Loucy (cell line): ENCODE data around the gene BCL2L15.
A peak's percentile ranks its signal among the peaks of the same experiment; 100 is the strongest.

Source experiments
- H2AFZ ChIP-seq: fragments of 200-600 bp; sonication (generic); 2 replicates; pipeline ENCODE4 v1.6.0; 2016; ENCODE audit warnings: antibody characterized with exemption, mild to moderate bottlenecking, low read length, moderate library complexity
- H3F3A ChIP-seq: fragments of 200-600 bp; 2 replicates; pipeline ENCODE4 v1.6.0; 2016; ENCODE audit warnings: antibody characterized with exemption, low read depth, mild to moderate bottlenecking
- H3K27me3 ChIP-seq: fragments of 200-600 bp; sonication (generic); 2 replicates; pipeline ENCODE4 v1.6.1; 2014; ENCODE audit warnings: low read length, mild to moderate bottlenecking; ENCODE audit not compliant: insufficient read depth, poor library complexity, severe bottlenecking
- H3K36me3 ChIP-seq: fragments of 200-600 bp; sonication (generic); 2 replicates; pipeline ENCODE4 v1.6.1; 2016; ENCODE audit warnings: low read length; ENCODE audit not compliant: insufficient read depth
- H3K4me1 ChIP-seq: fragments of 200-600 bp; sonication (generic); 2 replicates; pipeline ENCODE4 v1.5.1; 2014; ENCODE audit warnings: low read length, mild to moderate bottlenecking; ENCODE audit not compliant: insufficient read depth, poor library complexity, severe bottlenecking
- H3K4me2 ChIP-seq: fragments of 200-600 bp; sonication (generic); 2 replicates; pipeline ENCODE4 v1.6.0; 2014; ENCODE audit warnings: antibody characterized with exemption, low read length, low read depth, mild to moderate bottlenecking; ENCODE audit not compliant: poor library complexity, severe bottlenecking
- H3K4me3 ChIP-seq: fragments of 200-600 bp; sonication (generic); 2 replicates; pipeline ENCODE4 v1.5.1; 2014; ENCODE audit warnings: low read length, mild to moderate bottlenecking, mixed read lengths; ENCODE audit not compliant: poor library complexity, severe bottlenecking
- H3K79me2 ChIP-seq: fragments of 200-600 bp; sonication (generic); 2 replicates; pipeline ENCODE4 v1.6.1; 2014; ENCODE audit warnings: low read length; ENCODE audit not compliant: insufficient read depth
- H3K9ac ChIP-seq: fragments of 200-600 bp; sonication (generic); 2 replicates; pipeline ENCODE4 v1.6.0; 2014; ENCODE audit warnings: mild to moderate bottlenecking, low read depth, low read length, moderate library complexity; ENCODE audit not compliant: poor library complexity, severe bottlenecking
- H3K9me2 ChIP-seq: fragments of 200-600 bp; sonication (generic); replicated peaks from 2 replicates; pipeline ENCODE4 v1.6.1; 2016; ENCODE audit warnings: low read depth, low read length, mixed read lengths
- H3K9me3 ChIP-seq: fragments of 200-600 bp; sonication (generic); 2 replicates; pipeline ENCODE4 v1.6.1; 2014; ENCODE audit warnings: mild to moderate bottlenecking, antibody characterized with exemption, low read length, low read depth; ENCODE audit not compliant: insufficient read depth
- H4K20me1 ChIP-seq: fragments of 200-600 bp; sonication (generic); 2 replicates; pipeline ENCODE4 v1.6.0; 2014; ENCODE audit warnings: antibody characterized with exemption, low read length, mild to moderate bottlenecking; ENCODE audit not compliant: insufficient read depth, poor library complexity, severe bottlenecking
- EZH2phosphoT487 ChIP-seq: fragments of 200-600 bp; IDR thresholded peaks from 2 replicates; pipeline ENCODE4 v1.6.1; 2018; ENCODE audit warnings: antibody characterized with exemption, mild to moderate bottlenecking, moderate library complexity, borderline replicate concordance
- TF ChIP-seq, protein P1 (sequence below): fragments of 200-600 bp; sonication (generic); conservative IDR thresholded peaks from 2 replicates; pipeline ENCODE4 v1.5.1; 2014; ENCODE audit warnings: mild to moderate bottlenecking, antibody characterized with exemption, low read length

Gene BCL2L15

DNA sequence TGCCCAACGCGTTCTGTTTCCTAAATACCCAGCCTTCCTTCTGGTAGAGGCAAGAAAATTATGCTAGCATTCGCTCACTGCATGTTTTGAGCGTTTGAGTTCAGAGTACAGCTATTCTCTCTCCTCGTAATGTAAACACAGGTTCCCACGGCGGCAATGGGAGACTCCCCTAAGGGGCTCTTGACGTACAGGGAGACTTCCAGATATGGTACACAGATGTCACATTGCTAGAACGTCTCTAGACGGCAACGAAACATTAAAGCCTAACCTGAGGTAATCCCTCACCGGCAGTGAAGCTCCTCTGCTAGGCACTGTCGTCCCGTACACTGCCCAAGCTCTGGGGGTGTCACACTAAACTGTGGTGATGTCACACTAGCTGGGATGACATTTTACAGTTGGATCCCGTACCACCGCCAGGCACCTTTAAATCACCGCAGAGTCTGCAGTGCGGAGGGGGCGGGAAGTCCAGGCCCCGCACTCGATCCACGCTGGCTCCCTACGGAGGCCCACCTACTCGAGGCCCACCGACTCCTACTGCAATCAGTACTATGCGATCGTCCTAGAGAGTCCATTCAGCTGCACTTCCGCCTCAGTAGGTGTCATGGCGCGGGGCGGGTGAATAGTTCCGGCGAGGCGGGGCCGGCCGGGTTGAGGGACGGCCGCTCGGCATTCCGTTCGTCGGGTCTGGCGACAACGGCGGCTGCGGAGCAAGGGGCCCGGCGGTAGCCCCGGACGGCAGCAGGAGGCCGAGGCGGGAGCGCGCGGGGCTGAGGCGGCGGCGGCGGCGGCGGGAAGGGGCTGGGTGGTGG lies 41.8 kb upstream of the BCL2L15 start, which contains the start of gene HIPK1:
Gene HIPK1, plus strand, starts transcription at position 384 of the 809 bp plus-strand sequence.
- H3K79me2 ChIP-seq, result peaks cover 44% of the 10 kb centered on the region
- no peaks in the 10 kb centered on the region for H3K9me3 ChIP-seq
- H3K27me3 ChIP-seq, result no peaks in the 10 kb centered on the region
- H3K4me1 ChIP-seq, result peaks cover 42% of the 10 kb centered on the region
- H2AFZ ChIP-seq, result peak within 1 kb of the TSS; percentile 91
- no peaks in the 10 kb centered on the region for H3K9me2 ChIP-seq
- H4K20me1 ChIP-seq, result peaks cover 42% of the 10 kb centered on the region
- H3K4me3 ChIP-seq, result peak within 1 kb of the TSS; percentile 79
- H3K9ac ChIP-seq, result peak within 1 kb of the TSS; percentile 80
- peaks cover 13% of the 10 kb centered on the region; the same call in 1 of the 2 replicates for H3F3A ChIP-seq
- no peaks in the 10 kb centered on the region for H3K36me3 ChIP-seq
- TF ChIP-seq, protein P1, sequence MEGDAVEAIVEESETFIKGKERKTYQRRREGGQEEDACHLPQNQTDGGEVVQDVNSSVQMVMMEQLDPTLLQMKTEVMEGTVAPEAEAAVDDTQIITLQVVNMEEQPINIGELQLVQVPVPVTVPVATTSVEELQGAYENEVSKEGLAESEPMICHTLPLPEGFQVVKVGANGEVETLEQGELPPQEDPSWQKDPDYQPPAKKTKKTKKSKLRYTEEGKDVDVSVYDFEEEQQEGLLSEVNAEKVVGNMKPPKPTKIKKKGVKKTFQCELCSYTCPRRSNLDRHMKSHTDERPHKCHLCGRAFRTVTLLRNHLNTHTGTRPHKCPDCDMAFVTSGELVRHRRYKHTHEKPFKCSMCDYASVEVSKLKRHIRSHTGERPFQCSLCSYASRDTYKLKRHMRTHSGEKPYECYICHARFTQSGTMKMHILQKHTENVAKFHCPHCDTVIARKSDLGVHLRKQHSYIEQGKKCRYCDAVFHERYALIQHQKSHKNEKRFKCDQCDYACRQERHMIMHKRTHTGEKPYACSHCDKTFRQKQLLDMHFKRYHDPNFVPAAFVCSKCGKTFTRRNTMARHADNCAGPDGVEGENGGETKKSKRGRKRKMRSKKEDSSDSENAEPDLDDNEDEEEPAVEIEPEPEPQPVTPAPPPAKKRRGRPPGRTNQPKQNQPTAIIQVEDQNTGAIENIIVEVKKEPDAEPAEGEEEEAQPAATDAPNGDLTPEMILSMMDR, result no peak
- peak within 1 kb of the TSS; percentile 100 for H3K4me2 ChIP-seq

DNA sequence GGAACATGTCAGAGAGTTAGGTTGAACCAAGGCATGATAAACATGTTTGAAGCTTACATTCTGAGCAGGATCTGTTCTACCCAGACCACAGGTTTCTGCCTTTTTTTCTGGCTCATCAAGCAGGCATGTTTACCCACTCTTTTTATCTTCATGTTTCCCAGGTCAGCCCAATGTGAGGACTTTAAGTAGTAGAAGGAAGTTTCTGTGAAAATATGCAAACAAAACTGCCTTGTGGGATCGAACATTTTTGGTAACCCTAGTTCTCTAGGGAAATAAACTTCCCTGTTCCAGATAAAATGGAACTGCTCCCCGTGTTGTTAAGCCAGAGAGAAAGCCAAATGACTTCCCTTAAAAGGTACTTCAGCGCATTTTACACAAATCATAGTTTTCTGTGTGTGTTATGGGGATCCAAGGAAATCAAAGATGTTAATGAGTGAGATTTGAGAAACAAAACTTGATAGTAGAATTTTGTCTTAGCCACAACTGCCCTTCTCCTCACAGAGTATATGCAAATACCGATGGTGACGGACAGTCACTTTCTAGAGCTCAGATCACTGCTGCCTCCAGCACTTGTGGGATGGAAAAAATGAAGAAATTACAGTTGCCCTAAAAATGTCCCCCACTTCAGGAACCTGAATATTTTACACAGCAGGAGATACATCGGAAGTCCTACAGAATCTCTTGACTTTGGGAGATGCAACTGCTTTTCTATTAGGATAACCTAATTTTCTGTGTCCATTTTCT lies 41.0 kb upstream of the BCL2L15 start:
- peaks cover 34% of the 10 kb centered on the region for H4K20me1 ChIP-seq

DNA sequence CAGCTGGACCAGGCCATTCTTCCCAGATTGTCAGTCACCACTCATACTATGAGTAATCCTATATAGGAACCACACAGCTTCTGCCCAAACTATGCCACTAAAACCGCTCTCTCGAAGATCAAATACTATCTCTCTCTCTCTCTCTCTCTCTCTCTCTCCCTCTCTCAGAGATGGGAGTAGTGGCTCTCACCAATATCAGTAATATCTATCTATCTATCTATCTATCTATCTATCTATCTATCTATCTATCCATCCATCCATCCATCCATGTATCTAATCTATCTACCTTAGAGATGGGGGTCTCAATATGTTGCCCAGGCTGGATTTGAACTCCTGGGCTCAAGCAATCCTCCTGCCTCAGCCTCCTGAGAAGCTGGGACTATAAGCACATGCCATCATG lies 37.1 kb upstream of the BCL2L15 start:
- Histone ChIP-seq H4K20me1 (no peaks in the 10 kb centered on the region), H3K4me2 (no peak overlapping the region), H2AFZ (no peak overlapping the region), H3K4me3 (no peak overlapping the region), H3K27me3 (no peaks in the 10 kb centered on the region), H3K36me3 (no peaks in the 10 kb centered on the region), H3K9me3 (no peaks in the 10 kb centered on the region), H3K4me1 (peaks cover 7% of the 10 kb centered on the region), H3F3A (no peaks in the 10 kb centered on the region), H3K79me2 (no peaks in the 10 kb centered on the region), H3K9ac (no peak overlapping the region), H3K9me2 (no peaks in the 10 kb centered on the region)
- TF ChIP-seq EZH2phosphoT487, result no peak
- TF ChIP-seq, protein P1, result no peak

More for the DNA sequence above, 41.0 kb upstream of the BCL2L15 start:
- no peaks in the 10 kb centered on the region for H3K9me2 ChIP-seq
- peak overlapping the region; percentile 79 for H3K4me3 ChIP-seq
- H3K36me3 ChIP-seq, result no peaks in the 10 kb centered on the region
- H3K4me2 ChIP-seq, result peak overlapping the region; percentile 77
- H2AFZ ChIP-seq, result peak overlapping the region; percentile 91
- H3K27me3 ChIP-seq, result no peaks in the 10 kb centered on the region
- peaks cover 36% of the 10 kb centered on the region for H3K79me2 ChIP-seq
- no peak for TF ChIP-seq EZH2phosphoT487
- TF ChIP-seq, protein P1, result no peak
- peak overlapping the region; percentile 73 for H3K9ac ChIP-seq
- H3K9me3 ChIP-seq, result no peaks in the 10 kb centered on the region
- H3F3A ChIP-seq, result peaks cover 13% of the 10 kb centered on the region; the same call in 1 of the 2 replicates
- H3K4me1 ChIP-seq, result peaks cover 35% of the 10 kb centered on the region
